Thyroid gland (tissue), 4 donors: ENCODE measurements around the gene SNRPD2.

Source experiments
- CTCF ChIP-seq, 6 experiments: fragments of 200-600 bp in 3 of 6; fragments of 450-650 bp in 3 of 6; sonication (generic) in 3 of 6; IDR thresholded peaks; one replicate each; pipeline ENCODE4 v1.5.1; 2016 to 2019; ENCODE audit warnings: antibody characterized with exemption in 6 of 6, mild to moderate bottlenecking in 2 of 6, inconsistent platforms in 1 of 6, moderate library complexity in 1 of 6
- POLR2A ChIP-seq, 2 donors: fragments of 450-650 bp; IDR thresholded peaks; one replicate each; pipeline ENCODE4 v1.6.1; 2017; ENCODE audit warnings: antibody characterized with exemption in 2 of 2, mild to moderate bottlenecking in 2 of 2, moderate library complexity in 1 of 2

DNA sequence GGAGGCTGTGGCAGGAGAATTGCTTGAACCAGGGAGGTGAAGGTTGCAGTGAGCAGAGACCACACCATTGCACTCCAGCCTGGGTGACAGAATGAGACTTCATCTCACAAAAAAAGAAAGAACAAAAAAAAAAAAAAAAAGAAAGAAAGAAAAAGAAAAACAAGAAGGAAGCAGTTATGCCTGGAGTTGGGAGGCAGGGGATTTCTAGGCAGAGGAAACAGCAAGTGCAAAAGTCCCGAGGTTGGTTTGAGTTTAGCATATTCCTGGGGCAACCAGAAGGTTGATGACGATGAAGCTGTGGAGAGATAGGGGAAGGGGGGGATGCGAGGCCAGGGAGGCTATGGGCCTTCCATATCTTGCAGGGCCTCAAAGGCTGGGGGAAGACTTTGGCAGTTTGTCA is 41.0 kb downstream of the SNRPD2 start:
- TF ChIP-seq CTCF (IDR thresholded peaks at IDR 0.05) (no peak), POLR2A (IDR thresholded peaks at IDR 0.05) (no peak)
